ENCODE results near the gene RASSF1. TPM values are rescaled to one million over a fixed set of nuclear protein-coding genes. Genes with fewer than 3 reads are reported as not detected.

RASSF1 gene
- total RNA-seq, 1 donor from 2014 or later = 38.0 TPM

DNA sequence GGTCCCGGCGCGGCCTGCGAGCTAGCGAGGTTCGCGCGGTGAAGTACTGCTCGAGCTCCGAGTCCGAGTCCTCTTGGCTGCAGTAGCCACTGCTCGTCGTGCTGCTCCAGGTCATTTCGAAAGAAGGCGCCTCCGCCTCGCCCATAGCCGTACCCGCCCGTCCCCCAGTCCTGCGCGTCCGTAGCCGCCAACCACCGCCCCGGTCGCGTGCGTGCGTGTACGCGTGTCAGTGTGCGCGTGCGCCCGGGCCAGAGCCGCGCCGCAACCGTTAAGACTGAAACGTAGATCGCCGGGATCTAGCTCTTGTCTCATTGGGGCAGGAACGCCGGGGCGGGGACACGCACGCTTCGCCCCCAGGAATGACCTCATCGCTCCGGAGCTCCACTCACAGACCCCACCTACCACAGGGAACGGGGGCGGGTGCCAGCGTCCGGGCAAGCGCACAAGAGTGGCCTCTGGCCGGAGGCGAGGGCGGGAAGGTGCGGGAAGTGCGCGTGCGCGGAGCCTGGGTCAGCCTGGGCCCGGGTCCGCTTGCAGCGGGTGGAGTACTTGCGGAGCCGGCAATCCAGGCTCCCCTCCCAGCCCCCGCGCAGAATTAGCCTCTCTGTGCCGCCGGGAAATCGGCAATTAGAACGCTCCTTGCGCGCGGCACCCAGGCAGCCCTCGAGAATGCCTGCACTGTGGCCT is 3.3 kb downstream of the RASSF1 start:
- DNase-seq (peak; percentile 90), ATAC-seq (ENCODE audit: low read depth) (peak; percentile 83)
- Mint-ChIP-seq H3K4me3 (peak overlapping the region; percentile 95), H3K27me3 (no peaks in the 10 kb centered on the region), H3K27ac (peak overlapping the region; percentile 98), H3K9me3 (no peaks in the 10 kb centered on the region), H3K4me1 (peaks cover 66% of the 10 kb centered on the region), H3K36me3 (ENCODE audit: low read depth) (peaks cover 20% of the 10 kb centered on the region)
- intact Hi-C loops (cut with micrococcal nuclease) = loop anchor here (1.0 to 2.0 kb wide), 4 partner anchors 9 to 38 kb away; partner anchors contain the start of genes HYAL3, NAA80, TMEM115 and TUSC2
- TF ChIP-seq, protein P1, sequence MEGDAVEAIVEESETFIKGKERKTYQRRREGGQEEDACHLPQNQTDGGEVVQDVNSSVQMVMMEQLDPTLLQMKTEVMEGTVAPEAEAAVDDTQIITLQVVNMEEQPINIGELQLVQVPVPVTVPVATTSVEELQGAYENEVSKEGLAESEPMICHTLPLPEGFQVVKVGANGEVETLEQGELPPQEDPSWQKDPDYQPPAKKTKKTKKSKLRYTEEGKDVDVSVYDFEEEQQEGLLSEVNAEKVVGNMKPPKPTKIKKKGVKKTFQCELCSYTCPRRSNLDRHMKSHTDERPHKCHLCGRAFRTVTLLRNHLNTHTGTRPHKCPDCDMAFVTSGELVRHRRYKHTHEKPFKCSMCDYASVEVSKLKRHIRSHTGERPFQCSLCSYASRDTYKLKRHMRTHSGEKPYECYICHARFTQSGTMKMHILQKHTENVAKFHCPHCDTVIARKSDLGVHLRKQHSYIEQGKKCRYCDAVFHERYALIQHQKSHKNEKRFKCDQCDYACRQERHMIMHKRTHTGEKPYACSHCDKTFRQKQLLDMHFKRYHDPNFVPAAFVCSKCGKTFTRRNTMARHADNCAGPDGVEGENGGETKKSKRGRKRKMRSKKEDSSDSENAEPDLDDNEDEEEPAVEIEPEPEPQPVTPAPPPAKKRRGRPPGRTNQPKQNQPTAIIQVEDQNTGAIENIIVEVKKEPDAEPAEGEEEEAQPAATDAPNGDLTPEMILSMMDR (IDR thresholded peaks at IDR 0.05) = no peak
- CTCF ChIA-PET = interaction anchor here (0.7 to 3.8 kb wide), 8 partner anchors 9 to 143 kb away, joined by 3 to 16 read pairs (median 6); partner anchors contain the start of genes CYB561D2, HYAL2, HYAL3 and NAA80
- POLR2A ChIA-PET = interaction anchor here (0.5 to 6.5 kb wide), 35 partner anchors 8 to 1835 kb away, joined by 3 to 195 read pairs (median 5); partner anchors contain the start of genes C3orf18, CISH, CYB561D2 and DCAF1

DNA sequence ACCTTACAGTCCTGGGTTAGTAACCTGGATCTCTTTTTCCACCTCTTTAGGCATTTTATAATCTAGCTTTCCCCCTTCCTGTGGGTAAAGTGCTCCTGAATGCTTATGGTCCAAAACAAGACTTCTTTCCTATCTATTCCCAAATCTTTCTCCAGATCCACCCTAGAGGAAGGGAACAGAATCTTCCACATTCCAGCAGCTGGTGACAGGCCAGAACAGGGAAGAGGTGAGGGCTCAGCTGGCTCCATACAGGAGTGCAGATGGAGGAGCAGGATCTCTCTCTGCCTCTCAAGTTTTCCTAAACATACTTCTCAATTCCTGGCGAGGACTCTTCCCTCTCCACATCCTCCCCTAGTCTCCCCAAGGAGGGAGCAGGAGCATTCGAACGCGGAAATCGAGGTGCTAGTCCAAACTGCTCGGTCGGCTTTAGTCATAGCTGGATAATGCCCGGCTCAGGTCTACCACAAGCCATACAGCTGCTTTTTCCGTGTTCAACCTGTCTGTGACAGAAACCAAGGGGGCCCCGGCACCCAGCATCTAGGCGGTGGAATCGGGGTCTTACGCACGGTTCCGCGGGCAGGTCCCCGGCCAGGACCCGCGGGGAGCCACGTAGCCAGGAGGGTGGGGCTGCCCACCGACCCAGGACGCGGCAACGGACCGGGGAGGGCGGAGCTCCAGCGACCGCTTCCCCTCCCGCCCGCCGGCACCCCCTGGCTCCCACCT is 4.0 kb downstream of the RASSF1 start:
- CTCF ChIA-PET = interaction anchor here (0.7 to 3.8 kb wide), 8 partner anchors 8 to 142 kb away, joined by 3 to 16 read pairs (median 6); partner anchors contain the start of genes CYB561D2, HYAL2, HYAL3 and NAA80
- H3K27me3 Mint-ChIP-seq = no peaks in the 10 kb centered on the region
- H3K4me3 Mint-ChIP-seq = peak overlapping the region; percentile 95
- H3K9me3 Mint-ChIP-seq = no peaks in the 10 kb centered on the region
- peaks cover 26% of the 10 kb centered on the region for H3K36me3 Mint-ChIP-seq (ENCODE audit: low read depth)
- POLR2A ChIA-PET = interaction anchor here (0.5 to 6.5 kb wide), 31 partner anchors 12 to 1436 kb away, joined by 3 to 195 read pairs (median 5); partner anchors contain the start of genes C3orf18, CISH, CYB561D2 and DCAF1
- ATAC-seq (ENCODE audit: low read depth) (peak; percentile 35), DNase-seq (no peak)
- TF ChIP-seq, protein P1 (IDR thresholded peaks at IDR 0.05) = no peak
- intact Hi-C loops (cut with micrococcal nuclease) = loop anchor here (1.0 to 2.0 kb wide), 4 partner anchors 8 to 37 kb away; partner anchors contain the start of genes HYAL3, NAA80, TMEM115 and TUSC2
- H3K27ac Mint-ChIP-seq = peak overlapping the region; percentile 98
- H3K4me1 Mint-ChIP-seq = peaks cover 68% of the 10 kb centered on the region

DNA sequence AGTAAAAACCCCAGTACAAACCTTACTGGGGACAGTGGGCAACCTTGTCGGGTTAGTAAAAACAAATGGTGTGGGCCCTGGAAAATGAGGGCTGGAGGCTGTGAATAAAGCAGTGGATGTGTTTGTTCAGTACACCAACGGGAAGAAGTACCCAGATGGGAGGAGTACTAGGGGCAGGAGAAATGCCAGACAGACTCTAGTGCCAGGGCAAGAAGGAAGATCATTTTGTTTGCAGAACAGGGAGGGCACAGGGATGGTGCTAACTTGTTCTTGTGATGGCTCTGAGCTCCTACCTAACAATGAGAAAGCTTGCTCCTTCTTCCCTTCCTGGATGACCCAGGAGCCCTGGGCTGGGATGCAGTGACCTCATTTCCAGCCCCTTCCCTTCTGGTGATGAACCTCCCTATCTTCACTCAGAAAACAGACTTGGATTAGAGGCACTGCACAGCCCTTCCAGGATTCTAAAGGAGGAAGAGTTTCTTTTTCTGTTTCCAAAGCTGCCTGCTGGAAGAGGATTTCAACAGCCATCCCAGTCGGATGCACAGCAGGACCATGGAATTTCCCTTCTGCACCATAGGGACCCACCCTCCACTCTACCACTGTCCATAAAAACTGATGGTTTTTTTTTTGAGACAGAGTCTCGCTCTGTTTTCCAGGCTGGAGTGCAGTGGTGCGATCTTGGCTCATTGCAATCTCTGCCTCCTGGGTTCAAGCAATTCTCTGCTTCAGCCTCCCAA is 6.1 kb downstream of the RASSF1 start:
- Mint-ChIP-seq H3K27me3 (no peaks in the 10 kb centered on the region), H3K36me3 (ENCODE audit: low read depth) (peaks cover 44% of the 10 kb centered on the region), H3K4me1 (peaks cover 53% of the 10 kb centered on the region), H3K27ac (peak overlapping the region; percentile 7), H3K4me3 (no peak overlapping the region), H3K9me3 (no peaks in the 10 kb centered on the region)
- ATAC-seq (ENCODE audit: low read depth) = no peak
- ChIA-PET POLR2A (interaction anchor here (0.8 to 1.3 kb wide), 2 partner anchors 10 to 13 kb away, joined by 3 to 4 read pairs; no protein-coding TSS in a partner anchor), CTCF (no interaction called here)
- DNase-seq = no peak
- intact Hi-C loops (cut with micrococcal nuclease) = no loop called here
- TF ChIP-seq, protein P1 (IDR thresholded peaks at IDR 0.05) = no peak

DNA sequence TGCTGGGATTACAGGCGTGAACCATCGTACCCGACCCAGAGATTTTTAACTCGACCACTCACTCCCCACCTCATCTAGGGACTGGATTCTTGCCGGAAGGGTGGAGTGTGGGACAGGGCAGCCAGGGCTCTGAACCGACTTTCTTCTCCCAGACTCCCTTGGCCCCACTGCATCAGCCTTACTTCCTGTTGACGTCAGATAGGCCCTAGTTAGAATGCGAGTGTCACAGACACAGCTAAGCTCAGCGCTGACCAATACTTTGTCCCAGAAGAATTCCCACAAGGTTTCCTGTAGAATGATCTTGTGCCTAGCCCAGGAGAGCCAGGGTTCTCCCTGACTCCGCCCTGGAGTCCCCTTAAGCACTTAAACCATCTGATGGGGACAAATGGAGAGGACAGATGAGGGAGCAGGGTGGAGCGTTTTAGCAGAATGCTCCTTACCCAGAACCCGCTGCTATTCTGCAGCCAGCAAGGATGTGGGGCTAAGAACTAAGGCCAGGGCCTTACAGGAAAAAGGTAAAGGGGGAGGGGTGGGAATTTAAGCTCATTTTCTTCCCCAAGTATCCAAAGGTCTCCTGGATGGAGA is 6.8 kb downstream of the RASSF1 start:
- Mint-ChIP-seq H3K9me3 (no peaks in the 10 kb centered on the region), H3K4me1 (peaks cover 46% of the 10 kb centered on the region)
- intact Hi-C loops (cut with micrococcal nuclease) = no loop called here

More for the DNA sequence above, 6.8 kb downstream of the RASSF1 start:
- DNase-seq (no peak), ATAC-seq (ENCODE audit: low read depth) (no peak)
- TF ChIP-seq, protein P1 (IDR thresholded peaks at IDR 0.05) = no peak
- CTCF ChIA-PET = no interaction called here
- Mint-ChIP-seq H3K27me3 (no peaks in the 10 kb centered on the region), H3K27ac (peak overlapping the region; percentile 37), H3K36me3 (ENCODE audit: low read depth) (peaks cover 47% of the 10 kb centered on the region), H3K4me3 (peak overlapping the region; percentile 7)
- POLR2A ChIA-PET = interaction anchor here (0.6 to 1.3 kb wide), 4 partner anchors 9 to 42 kb away, joined by 3 to 4 read pairs (median 3); partner anchors contain the start of gene IFRD2
